ENCODE measurements around the gene EHD1.

Gene EHD1

GRCh38 chr11:64878494-64879243, at the start of gene EHD1:
EHD1 (minus strand) TSS chr11:64878621; CDS start chr11:64878464, 157 bp downstream.
- peak within 1 kb of the TSS; percentile 69 for H3K27ac ChIP-seq
- TF ChIP-seq ZFX (IDR thresholded peaks at IDR 0.05; ENCODE audit: borderline replicate concordance) (no peak), CTCF (IDR thresholded peaks at IDR 0.05) (peak; percentile 82)

- H3K27ac ChIP-seq = no peak overlapping the region
- TF ChIP-seq ZFX (IDR thresholded peaks at IDR 0.05; ENCODE audit: borderline replicate concordance) (no peak), CTCF (IDR thresholded peaks at IDR 0.05) (no peak)
Measured at GRCh38 chr11:64926689-64927088, 48.3 kb upstream of the EHD1 start.

- TF ChIP-seq CTCF (IDR thresholded peaks at IDR 0.05) = no peak
- no peak for TF ChIP-seq ZFX (IDR thresholded peaks at IDR 0.05; ENCODE audit: borderline replicate concordance)
- H3K27ac ChIP-seq = no peak overlapping the region
Measured at GRCh38 chr11:64925536-64926436, 47.4 kb upstream of the EHD1 start.

- TF ChIP-seq ZFX (IDR thresholded peaks at IDR 0.05; ENCODE audit: borderline replicate concordance) = no peak
- TF ChIP-seq CTCF (IDR thresholded peaks at IDR 0.05) = no peak
- peak overlapping the region; percentile 74 for H3K27ac ChIP-seq
Measured at GRCh38 chr11:64924910-64925284, 46.5 kb upstream of the EHD1 start.

GRCh38 chr11:64923944-64924909, 45.8 kb upstream of the EHD1 start, which contains the start of gene PPP2R5B:
PPP2R5B (plus strand) TSS chr11:64924689; CDS start chr11:64925735, 1,046 bp downstream.
- TF ChIP-seq ZFX (IDR thresholded peaks at IDR 0.05; ENCODE audit: borderline replicate concordance) (no peak), CTCF (IDR thresholded peaks at IDR 0.05) (no peak)
- peak within 1 kb of the TSS; percentile 74 for H3K27ac ChIP-seq

GRCh38 chr11:64923151-64923661, 44.8 kb upstream of the EHD1 start:
- TF ChIP-seq ZFX (IDR thresholded peaks at IDR 0.05; ENCODE audit: borderline replicate concordance) = no peak
- no peak for TF ChIP-seq CTCF (IDR thresholded peaks at IDR 0.05)
- 0 out of 2 replicates have a peak overlapping the region, but pooled peaks have one; percentile 74 for H3K27ac ChIP-seq

Measured in 22Rv1 (cell line).